ENCODE data around the gene PLAAT4.
"Not testable (repeated sequence)": the region's sequence is repeated elsewhere in the genome, so short reads cannot be mapped to it uniquely, and the experiment has no call there.

PLAAT4 gene

DNA sequence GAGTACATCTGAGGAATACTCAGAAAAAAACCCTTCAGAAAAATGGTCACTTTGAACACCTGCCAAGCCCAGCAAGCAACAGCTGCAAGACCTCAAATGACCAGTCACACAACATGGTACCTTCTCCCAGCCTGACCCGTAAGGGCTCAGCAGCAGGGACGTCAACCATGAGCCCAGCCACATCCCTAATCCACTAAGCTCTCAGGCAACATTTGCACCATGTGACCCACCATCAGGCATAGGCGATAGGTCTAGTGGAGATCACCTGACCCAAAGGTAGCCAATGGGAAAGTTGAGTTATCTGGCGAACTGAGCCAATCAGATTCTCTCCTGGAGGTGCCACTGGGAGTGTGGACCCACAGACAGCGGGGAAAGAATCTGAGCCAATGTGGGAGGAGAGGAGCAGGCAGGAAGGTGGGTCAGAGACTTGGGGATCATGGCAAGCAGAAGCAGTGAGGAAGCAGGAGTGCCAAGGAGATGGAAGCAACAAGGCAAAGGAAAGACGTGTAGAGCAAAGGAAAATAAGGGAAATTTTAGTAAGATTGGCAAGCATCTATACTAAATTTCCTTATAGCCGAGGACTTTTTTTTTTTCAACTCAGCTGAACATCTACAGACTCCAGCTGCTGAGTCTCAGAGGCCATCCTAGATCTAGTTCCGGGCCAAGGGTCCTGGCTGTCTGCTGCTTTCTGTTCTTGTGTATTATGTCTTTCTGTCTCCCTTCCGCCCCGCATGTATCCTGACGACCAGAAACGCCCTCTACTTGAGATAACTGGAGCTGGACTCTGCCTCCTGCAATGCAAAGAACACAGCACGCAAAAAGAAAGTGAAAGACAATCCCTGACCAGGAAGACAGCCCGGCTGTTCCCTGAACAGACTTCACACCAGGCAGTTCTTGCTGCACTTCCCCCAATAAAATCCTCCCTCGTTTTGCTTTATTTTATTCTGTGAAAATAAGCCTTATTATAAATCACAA is 37.6 kb downstream of the PLAAT4 start:
- DNase-seq, result no peak

DNA sequence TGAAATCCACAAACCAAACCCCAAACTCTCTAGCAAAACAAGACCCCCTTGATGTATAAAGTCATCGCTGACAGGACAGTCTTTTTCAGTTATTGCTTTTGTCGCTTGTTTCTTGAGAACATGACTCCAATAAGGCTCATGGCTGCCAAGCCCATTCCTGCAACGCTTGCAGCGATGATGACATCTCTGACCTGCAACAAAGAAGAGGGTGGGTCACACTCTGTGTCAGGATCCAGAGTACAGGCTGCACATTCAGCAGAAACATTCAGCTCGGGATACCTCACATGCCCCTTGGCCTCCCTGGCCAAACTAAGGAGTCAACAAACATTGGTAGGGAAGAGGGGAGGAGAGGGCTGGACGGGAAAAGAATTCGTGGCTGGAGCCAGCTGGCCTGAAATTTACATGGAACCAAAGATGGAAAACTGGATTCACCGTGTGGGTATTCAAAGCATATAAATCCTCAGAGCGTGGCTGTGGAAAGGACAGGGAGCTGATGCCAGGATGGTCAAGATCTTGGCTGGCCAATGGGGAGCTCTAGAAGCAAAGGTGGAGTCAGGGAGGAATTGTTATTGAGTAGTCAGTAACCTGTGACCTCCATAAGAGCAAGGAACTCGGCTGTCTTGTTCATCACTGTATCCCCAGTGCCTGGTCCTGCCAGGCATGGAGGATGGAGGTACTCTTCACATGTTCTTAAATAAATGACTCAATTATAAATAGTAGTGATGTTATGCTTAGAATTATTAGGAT is 38.4 kb downstream of the PLAAT4 start:
- DNase-seq, result no peak

- DNase-seq, result not testable (repeated sequence)
These were observed 42.3 kb downstream of the PLAAT4 start for GRCh38 chr11:63578882-63579281.

- not testable (repeated sequence) for DNase-seq
These were observed 44.6 kb downstream of the PLAAT4 start for GRCh38 chr11:63581224-63581623.

GRCh38 chr11:63583357-63583677 is 46.7 kb downstream of the PLAAT4 start:
- DNase-seq, result no peak

DNA sequence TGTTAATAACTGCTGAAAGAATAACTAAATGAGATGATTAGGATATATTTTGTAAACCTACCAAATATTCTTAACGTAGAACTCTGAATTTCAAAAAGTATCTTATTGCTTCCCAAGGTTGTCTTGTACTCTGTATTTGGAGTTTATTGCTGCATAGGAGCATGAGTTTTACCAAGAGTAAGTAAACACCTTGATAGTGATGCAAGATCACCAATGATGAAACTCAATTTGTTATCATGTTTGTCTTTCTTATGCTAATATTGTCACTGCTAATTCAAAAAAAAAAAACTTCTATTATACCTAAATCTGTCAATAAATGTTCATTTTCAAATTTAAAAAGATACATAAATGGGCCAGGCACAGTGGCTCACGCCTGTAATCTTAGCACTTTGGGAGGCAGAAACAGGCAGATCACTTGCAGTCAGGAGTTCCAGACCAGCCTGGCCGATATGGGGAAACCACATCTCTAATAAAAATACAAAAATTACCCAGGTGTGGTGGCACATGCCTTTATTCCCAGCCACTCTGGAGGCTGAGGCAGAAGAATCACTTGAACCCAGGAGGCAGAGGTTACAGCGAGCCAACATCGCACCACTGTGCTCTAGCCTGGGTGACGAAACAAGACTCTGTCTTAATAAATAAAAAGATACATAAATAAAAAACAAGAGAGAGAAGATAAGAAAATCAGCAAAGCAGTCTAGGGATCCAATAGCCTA is 50.0 kb downstream of the PLAAT4 start:
- DNase-seq, result no peak

- no peak for DNase-seq
These were observed 52.4 kb downstream of the PLAAT4 start for GRCh38 chr11:63589000-63589399.

- DNase-seq, result no peak
These were observed 53.6 kb downstream of the PLAAT4 start for GRCh38 chr11:63590024-63590788.

GRCh38 chr11:63592975-63593395 is 56.4 kb downstream of the PLAAT4 start:
- DNase-seq, result no peak

DNA sequence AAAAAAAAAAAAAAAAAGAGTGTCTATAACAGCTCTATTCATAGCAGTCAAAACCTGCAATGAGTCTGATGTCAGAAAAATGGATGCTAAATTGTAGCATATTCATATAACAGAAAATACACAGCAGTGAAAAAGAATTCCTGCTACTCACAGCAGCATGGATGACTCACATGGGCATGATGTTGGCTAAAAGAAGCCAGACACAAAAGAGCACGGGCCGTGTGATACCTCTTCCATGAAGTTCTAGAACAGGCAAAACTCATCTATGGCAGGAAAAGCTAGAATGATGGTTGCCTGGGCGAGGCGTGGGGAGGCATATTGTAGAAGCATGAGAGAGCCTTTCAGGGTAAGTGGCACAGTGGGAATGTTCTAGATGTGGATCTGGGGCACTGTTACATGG is 58.7 kb downstream of the PLAAT4 start:
- no peak for DNase-seq

All from NCI-H510A (cell line).